GM23248 (cell line): ENCODE data around the gene SRC.

ENCODE experiments used
- EZH2 ChIP-seq: fragments of 200-600 bp; sonication (generic); IDR thresholded peaks from 2 replicates; pipeline ENCODE4 v1.6.1; 2018; ENCODE audit warnings: antibody characterized with exemption, mild to moderate bottlenecking; ENCODE audit not compliant: insufficient read depth, poor library complexity, severe bottlenecking
- EZH2phosphoT487 ChIP-seq: fragments of 200-600 bp; sonication (generic); IDR thresholded peaks from 2 replicates; pipeline ENCODE4 v1.6.1; 2018; ENCODE audit warnings: antibody characterized with exemption, moderate library complexity, mild to moderate bottlenecking, low read depth; ENCODE audit not compliant: insufficient read depth

GRCh38 chr20:37309290-37309689 lies 36.6 kb upstream of the SRC start:
- TF ChIP-seq EZH2phosphoT487, result no peak
- no peak for TF ChIP-seq EZH2
